ENCODE data around the gene EVA1A. TPM values are rescaled to one million over a fixed set of nuclear protein-coding genes. Genes with fewer than 3 reads are reported as not detected.

EVA1A gene
- total RNA-seq, 4 donors from 2014 or later: not detected

GRCh38 chr2:75547345-75548035 lies 13.2 kb downstream of the EVA1A start:
- intact Hi-C loops (cut with DNase I; ENCODE audit: low total_unique reads): no loop called here
- H3K36me3 ChIP-seq: no peaks in the 10 kb centered on the region
- DNase-seq: no peak
- no peaks in the 10 kb centered on the region for H3K9me3 ChIP-seq
- TF ChIP-seq POLR2A (IDR thresholded peaks at IDR 0.05) (no peak), CTCF (IDR thresholded peaks at IDR 0.05) (no peak), EP300 (IDR thresholded peaks at IDR 0.05; ENCODE audit: low read depth) (no peak), POLR2AphosphoS5 (IDR thresholded peaks at IDR 0.05) (no peak)
- no peak overlapping the region for H3K4me3 ChIP-seq
- H3K27ac ChIP-seq: no peak overlapping the region
- no peaks in the 10 kb centered on the region for H3K4me1 ChIP-seq
- no peaks in the 10 kb centered on the region for H3K27me3 ChIP-seq
- in situ Hi-C loops (cut with MboI; ENCODE audit: low pct_ligation_motif_present in 1 of 4, low pct_unique_long_range_greater_than_20kb in 1 of 4, low sequenced_read_pairs in 3 of 4): no loop called here
- WGBS, 2 donors (ENCODE audit: low coverage in 1 of 2): 85 to 86% methylated on average over 3 to 4 of the region's 4 CpGs

GRCh38 chr2:75545922-75546321 lies 14.8 kb downstream of the EVA1A start:
- in situ Hi-C loops (cut with MboI; ENCODE audit: low pct_ligation_motif_present in 1 of 4, low pct_unique_long_range_greater_than_20kb in 1 of 4, low sequenced_read_pairs in 3 of 4) (no loop called here), intact Hi-C loops (cut with DNase I; ENCODE audit: low total_unique reads) (no loop called here)
- H3K9me3 ChIP-seq: no peaks in the 10 kb centered on the region
- TF ChIP-seq POLR2AphosphoS5 (IDR thresholded peaks at IDR 0.05): no peak
- H3K36me3 ChIP-seq: no peaks in the 10 kb centered on the region
- no peak overlapping the region for H3K27ac ChIP-seq
- H3K4me3 ChIP-seq: no peak overlapping the region
- no peak for DNase-seq
- no peaks in the 10 kb centered on the region for H3K4me1 ChIP-seq
- no peaks in the 10 kb centered on the region for H3K27me3 ChIP-seq
- 62 to 67% methylated on average over 2 of the region's 2 CpGs for WGBS, 2 donors (ENCODE audit: low coverage in 1 of 2)

- in situ Hi-C loops (cut with MboI; ENCODE audit: low pct_ligation_motif_present in 1 of 4, low pct_unique_long_range_greater_than_20kb in 1 of 4, low sequenced_read_pairs in 3 of 4): no loop called here
- WGBS, 2 donors (ENCODE audit: low coverage in 1 of 2): 79 to 93% methylated on average over 2 to 3 of the region's 3 CpGs
- Histone ChIP-seq H3K4me3 (no peak overlapping the region), H3K4me1 (no peaks in the 10 kb centered on the region), H3K27me3 (no peaks in the 10 kb centered on the region), H3K9me3 (no peaks in the 10 kb centered on the region), H3K27ac (no peak overlapping the region), H3K36me3 (no peaks in the 10 kb centered on the region)
- no peak for TF ChIP-seq EP300 (IDR thresholded peaks at IDR 0.05; ENCODE audit: low read depth)
- no peak for TF ChIP-seq CTCF (IDR thresholded peaks at IDR 0.05)
- TF ChIP-seq POLR2AphosphoS5 (IDR thresholded peaks at IDR 0.05): no peak
- no peak for TF ChIP-seq POLR2A (IDR thresholded peaks at IDR 0.05)
- intact Hi-C loops (cut with DNase I; ENCODE audit: low total_unique reads): no loop called here
- DNase-seq: no peak
These were observed 15.4 kb downstream of the EVA1A start for GRCh38 chr2:75545387-75545786.

- Histone ChIP-seq H3K27ac (no peak overlapping the region), H3K4me3 (no peak overlapping the region), H3K36me3 (no peaks in the 10 kb centered on the region), H3K4me1 (no peaks in the 10 kb centered on the region), H3K9me3 (no peaks in the 10 kb centered on the region), H3K27me3 (no peaks in the 10 kb centered on the region)
- intact Hi-C loops (cut with DNase I; ENCODE audit: low total_unique reads) (no loop called here), in situ Hi-C loops (cut with MboI; ENCODE audit: low pct_ligation_motif_present in 1 of 4, low pct_unique_long_range_greater_than_20kb in 1 of 4, low sequenced_read_pairs in 3 of 4) (no loop called here)
- no peak for DNase-seq
- WGBS, 2 donors (ENCODE audit: low coverage in 1 of 2): 74 to 100% methylated on average over 1 to 4 of the region's 4 CpGs
- no peak for TF ChIP-seq EP300 (IDR thresholded peaks at IDR 0.05; ENCODE audit: low read depth)
- TF ChIP-seq POLR2A (IDR thresholded peaks at IDR 0.05): no peak
- no peak for TF ChIP-seq POLR2AphosphoS5 (IDR thresholded peaks at IDR 0.05)
- TF ChIP-seq CTCF (IDR thresholded peaks at IDR 0.05): no peak
These were observed 17.3 kb downstream of the EVA1A start for GRCh38 chr2:75543446-75543845.

GRCh38 chr2:75541430-75541829 lies 19.3 kb downstream of the EVA1A start:
- 87 to 100% methylated on average over 3 of the region's 3 CpGs for WGBS, 2 donors (ENCODE audit: low coverage in 1 of 2)

More at GRCh38 chr2:75541430-75541829, 19.3 kb downstream of the EVA1A start:
- Histone ChIP-seq H3K9me3 (no peaks in the 10 kb centered on the region), H3K27me3 (no peaks in the 10 kb centered on the region), H3K36me3 (no peaks in the 10 kb centered on the region), H3K4me1 (no peaks in the 10 kb centered on the region), H3K27ac (no peak overlapping the region), H3K4me3 (no peak overlapping the region)
- DNase-seq: no peak
- TF ChIP-seq POLR2A (IDR thresholded peaks at IDR 0.05) (no peak), POLR2AphosphoS5 (IDR thresholded peaks at IDR 0.05) (no peak), EP300 (IDR thresholded peaks at IDR 0.05; ENCODE audit: low read depth) (no peak), CTCF (IDR thresholded peaks at IDR 0.05) (no peak)
- in situ Hi-C loops (cut with MboI; ENCODE audit: low pct_ligation_motif_present in 1 of 4, low pct_unique_long_range_greater_than_20kb in 1 of 4, low sequenced_read_pairs in 3 of 4): no loop called here
- intact Hi-C loops (cut with DNase I; ENCODE audit: low total_unique reads): no loop called here

Data from transverse colon (tissue), 4 donors.